B cell (primary cell): ENCODE results near the gene FLYWCH2. TPM values are rescaled to one million over a fixed set of nuclear protein-coding genes. Genes with fewer than 3 reads are reported as not detected.

ENCODE experiments used
- ATAC-seq: fragments of 200-7000 bp; cut with Tn5 transposase; one replicate; pipeline ENCODE4 v1.10.0; 2021; ENCODE audit warnings: low read depth, mild to moderate bottlenecking, moderate number of reproducible peaks, moderate library complexity
- CTCF ChIA-PET: fragments of 350-600 bp; sonication (Branson Sonifier 250); formaldehyde crosslinking; loops from one replicate; lab custom pipeline; 2021; ENCODE audit warnings: antibody characterized with exemption, inconsistent platforms; lab: Charles Lee
- POLR2A ChIA-PET: fragments of 350-600 bp; sonication (Branson Sonifier 250); formaldehyde crosslinking; loops from one replicate; lab custom pipeline; 2021; ENCODE audit warnings: antibody characterized with exemption; lab: Charles Lee
- DNase-seq: peaks from one replicate; pipeline ENCODE4 v3.0.0; 2013
- H2AFZ ChIP-seq: 2 replicates; pipeline ENCODE4 v1.6.1; 2012; ENCODE audit warnings: mild to moderate bottlenecking, low read depth, low read length; ENCODE audit not compliant: insufficient read depth, poor library complexity, severe bottlenecking
- H3K27ac ChIP-seq, 2 donors: 1 replicate in 1 of 2; 2 replicates in 1 of 2; pipeline ENCODE4 v1.5.1; 2012 to 2013; ENCODE audit warnings: low read length in 2 of 2, mild to moderate bottlenecking in 2 of 2, moderate library complexity in 1 of 2
- H3K27me3 ChIP-seq, 4 experiments: fragments of 200-600 bp in 1 of 4; sonication (generic) in 1 of 4; replicated peaks in 1 of 4; 1 replicate in 2 of 4; 2 replicates in 2 of 4; pipeline versions ENCODE4 v1.6.1 to v1.7.0; 2013 to 2016; ENCODE audit warnings: low read length in 3 of 4, mild to moderate bottlenecking in 2 of 4, mixed read lengths in 1 of 4, moderate library complexity in 1 of 4; ENCODE audit not compliant: insufficient read depth in 4 of 4, control insufficient read depth in 3 of 4; ENCODE audit errors: control extremely low read depth in 1 of 4
- H3K36me3 ChIP-seq, 2 experiments: replicated peaks in 1 of 2; 1 replicate in 1 of 2; 2 replicates in 1 of 2; pipeline versions ENCODE4 v1.6.1 to v1.7.1; 2013; ENCODE audit warnings: low read length in 1 of 2; ENCODE audit not compliant: insufficient read depth in 2 of 2, control insufficient read depth in 1 of 2; ENCODE audit errors: control extremely low read depth in 1 of 2, extremely low read depth in 1 of 2
- H3K4me1 ChIP-seq, 2 donors: fragments of 200-600 bp in 1 of 2; sonication (generic) in 1 of 2; 1 replicate in 1 of 2; 2 replicates in 1 of 2; pipeline versions ENCODE4 v1.5.1 to v1.6.1; 2013 to 2017; ENCODE audit warnings: low read length in 2 of 2; ENCODE audit not compliant: control insufficient read depth in 2 of 2, insufficient read depth in 2 of 2
- H3K4me2 ChIP-seq: replicated peaks from 2 replicates; pipeline ENCODE3; 2012; ENCODE audit warnings: mild to moderate bottlenecking, low read depth, low read length; ENCODE audit not compliant: poor library complexity, severe bottlenecking
- H3K4me3 ChIP-seq, 5 experiments: fragments of 200-600 bp in 1 of 5; sonication (generic) in 1 of 5; 1 replicate in 3 of 5; 2 replicates in 2 of 5; pipeline versions ENCODE4 v1.5.1 to v1.7.0; 2011 to 2016; ENCODE audit warnings: low read length in 4 of 5, mild to moderate bottlenecking in 4 of 5, low read depth in 2 of 5, control low read depth in 1 of 5, moderate library complexity in 1 of 5; ENCODE audit not compliant: insufficient read depth in 1 of 5; ENCODE audit errors: control extremely low read depth in 1 of 5, extremely low read depth in 1 of 5
- H3K79me2 ChIP-seq: fragments of 200-600 bp; sonication (generic); one replicate; pipeline ENCODE4 v1.6.0; 2016; ENCODE audit warnings: low read length; ENCODE audit not compliant: control insufficient read depth, insufficient read depth
- H3K9ac ChIP-seq: fragments of 200-600 bp; sonication (generic); 2 replicates; pipeline ENCODE4 v1.6.1; 2017; ENCODE audit warnings: mild to moderate bottlenecking, low read length, moderate library complexity
- H3K9me3 ChIP-seq, 3 donors: one replicate each; pipeline versions ENCODE4 v1.6.1 to v1.7.1; 2013; ENCODE audit warnings: low read length in 2 of 3; ENCODE audit not compliant: control insufficient read depth in 2 of 3, insufficient read depth in 1 of 3; ENCODE audit errors: control extremely low read depth in 1 of 3
- H4K20me1 ChIP-seq: 2 replicates; pipeline ENCODE4 v1.6.0; 2012; ENCODE audit warnings: mild to moderate bottlenecking, low read length; ENCODE audit not compliant: insufficient read depth, control insufficient read depth, poor library complexity, severe bottlenecking
- H3K27ac Mint-ChIP-seq: one replicate; pipeline ENCODE4 v1.8.0; 2021; ENCODE audit warnings: mixed read lengths
- H3K27me3 Mint-ChIP-seq: one replicate; pipeline ENCODE4 v1.8.0; 2021; ENCODE audit warnings: mixed read lengths
- H3K4me1 Mint-ChIP-seq: one replicate; pipeline ENCODE4 v1.8.0; 2021; ENCODE audit warnings: mixed read lengths
- H3K4me3 Mint-ChIP-seq: one replicate; pipeline ENCODE4 v1.8.0; 2021; ENCODE audit warnings: mixed read lengths
- H3K9me3 Mint-ChIP-seq: one replicate; pipeline ENCODE4 v1.8.0; 2022; ENCODE audit warnings: mixed read lengths; ENCODE audit not compliant: insufficient read depth
- EZH2 ChIP-seq: IDR thresholded peaks from 2 replicates; pipeline ENCODE4 v1.6.1; 2012; ENCODE audit warnings: borderline replicate concordance, low read depth, mild to moderate bottlenecking, moderate library complexity, low read length; ENCODE audit not compliant: insufficient read depth, poor library complexity, severe bottlenecking
- WGBS: methylation state at CpG from one replicate; pipeline ENCODE4 v1.1.5; 2013; ENCODE audit warnings: missing lambda C conversion rate; ENCODE audit not compliant: insufficient coverage; 5-methylcytosine and 5-hydroxymethylcytosine counted together
- intact Hi-C: fragments of 100-400 bp; cut with micrococcal nuclease; formaldehyde crosslinking; loops from one replicate; pipeline ENCODE4 v1.10.0; 2022
- polyA plus RNA-seq: library from polyadenylated mRNA; depleted of rRNA; stranded (reverse); fragments of >200 nt; gene quantifications from 2 replicates; pipeline ENCODE4 v1.2.3, GENCODE V29; 2012
- total RNA-seq, 2 donors: library from RNA; stranded (reverse); fragments of 120-200 nt in 1 of 2; gene quantifications; 1 replicate in 1 of 2; 2 replicates in 1 of 2; pipeline versions ENCODE4 v1.2.3 to v1.2.4, GENCODE V29; 2013 to 2022
- TF ChIP-seq, protein P1 (sequence below): fragments of 200-600 bp; IDR thresholded peaks from one replicate; pipeline ENCODE4 v1.8.0; 2022; ENCODE audit warnings: antibody characterized with exemption, mild to moderate bottlenecking

The FLYWCH2 gene
- total and polyA plus RNA-seq, 2 donors (not counting 1 experiment from before 2014, with no cell fraction given): 22.3 to 24.1 TPM

DNA sequence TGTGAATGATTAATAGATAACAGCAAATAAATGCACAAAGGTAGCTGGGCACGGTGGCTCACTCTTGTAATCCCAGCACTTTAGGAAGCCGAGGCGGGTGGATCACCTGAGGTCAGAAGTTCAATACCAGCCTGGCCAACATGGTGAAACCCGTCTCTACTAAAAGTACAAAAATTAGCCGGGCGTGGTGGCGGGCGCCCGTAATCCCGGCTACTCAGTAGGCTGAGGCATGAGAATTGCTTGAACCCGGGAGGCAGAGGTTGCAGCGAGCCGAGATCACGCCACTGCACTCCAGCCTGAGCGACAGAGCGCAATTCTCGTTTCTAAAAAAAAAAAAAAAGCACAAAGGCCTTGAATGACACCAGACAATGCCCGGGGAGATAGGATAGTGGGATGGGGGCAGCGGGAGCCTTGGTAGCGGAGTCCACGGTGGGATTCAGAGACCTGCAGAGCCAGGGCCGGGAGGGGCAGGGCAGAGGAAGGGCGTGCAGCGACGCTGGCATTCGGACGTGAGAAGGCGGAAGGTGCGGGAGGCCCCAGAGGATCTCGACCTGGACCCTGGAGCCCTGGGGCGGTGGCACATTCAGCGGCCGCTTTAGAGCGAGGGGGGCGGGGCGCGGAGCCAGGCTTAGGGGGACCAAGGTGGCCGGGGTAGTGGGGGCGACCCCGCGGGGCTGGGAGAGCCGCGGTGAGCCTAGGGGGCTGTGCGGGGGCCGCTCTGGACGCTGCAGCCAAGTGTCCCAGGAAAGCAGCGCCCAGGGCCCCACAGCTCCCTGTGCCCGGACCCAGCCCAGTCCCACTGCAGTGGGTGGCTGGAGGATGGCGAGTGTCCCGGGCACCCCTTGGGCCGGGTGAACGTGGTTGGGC is 999 bp upstream of the FLYWCH2 start:
- TF ChIP-seq, protein P1, sequence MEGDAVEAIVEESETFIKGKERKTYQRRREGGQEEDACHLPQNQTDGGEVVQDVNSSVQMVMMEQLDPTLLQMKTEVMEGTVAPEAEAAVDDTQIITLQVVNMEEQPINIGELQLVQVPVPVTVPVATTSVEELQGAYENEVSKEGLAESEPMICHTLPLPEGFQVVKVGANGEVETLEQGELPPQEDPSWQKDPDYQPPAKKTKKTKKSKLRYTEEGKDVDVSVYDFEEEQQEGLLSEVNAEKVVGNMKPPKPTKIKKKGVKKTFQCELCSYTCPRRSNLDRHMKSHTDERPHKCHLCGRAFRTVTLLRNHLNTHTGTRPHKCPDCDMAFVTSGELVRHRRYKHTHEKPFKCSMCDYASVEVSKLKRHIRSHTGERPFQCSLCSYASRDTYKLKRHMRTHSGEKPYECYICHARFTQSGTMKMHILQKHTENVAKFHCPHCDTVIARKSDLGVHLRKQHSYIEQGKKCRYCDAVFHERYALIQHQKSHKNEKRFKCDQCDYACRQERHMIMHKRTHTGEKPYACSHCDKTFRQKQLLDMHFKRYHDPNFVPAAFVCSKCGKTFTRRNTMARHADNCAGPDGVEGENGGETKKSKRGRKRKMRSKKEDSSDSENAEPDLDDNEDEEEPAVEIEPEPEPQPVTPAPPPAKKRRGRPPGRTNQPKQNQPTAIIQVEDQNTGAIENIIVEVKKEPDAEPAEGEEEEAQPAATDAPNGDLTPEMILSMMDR: no peak
- TF ChIP-seq EZH2: no peak
- ChIA-PET CTCF (interaction anchor here (1.1 to 2.9 kb wide), 10 partner anchors 10 to 1594 kb away, joined by 3 to 22 read pairs (median 8); partner anchors contain the start of genes FLYWCH1 and HMOX2), POLR2A (interaction anchor here (0.5 to 2.0 kb wide), 11 partner anchors 9 to 917 kb away, joined by 3 to 18 read pairs (median 5); partner anchors contain the start of genes FLYWCH1 and RPS2)
- Histone ChIP-seq H3K4me2 (peak overlapping the region; percentile 92), H2AFZ (peak overlapping the region; percentile 99), H3K9ac (peak overlapping the region; percentile 79), H3K4me3 (peak overlapping the region; percentile 64 to 85 (median 77)), H3K27ac (peak overlapping the region; percentile 86 to 89), H3K27me3 (peaks cover 0 to 2% (median 0%) of the 10 kb centered on the region in 4 experiments), H3K9me3 (peaks cover 0 to 7% (median 0%) of the 10 kb centered on the region in 3 donors), H3K4me1 (peaks cover 6 to 14% of the 10 kb centered on the region in 2 donors), H3K36me3 (no peaks in the 10 kb centered on the region), H4K20me1 (no peaks in the 10 kb centered on the region), H3K79me2 (peaks cover 10% of the 10 kb centered on the region)
- intact Hi-C loops: loop anchor here (1.0 to 5.0 kb wide), 8 partner anchors 14 to 240 kb away; partner anchors contain the start of genes PKMYT1 and SRRM2
- ATAC-seq (no peak), DNase-seq (no peak)
- no peaks in the 10 kb centered on the region for H3K27me3 Mint-ChIP-seq
- peak overlapping the region; percentile 97 for H3K4me3 Mint-ChIP-seq
- H3K9me3 Mint-ChIP-seq: no peaks in the 10 kb centered on the region
- peak overlapping the region; percentile 98 for H3K27ac Mint-ChIP-seq
- WGBS: 6% methylated on average over 50 of the region's 52 CpGs
- peaks cover 12% of the 10 kb centered on the region for H3K4me1 Mint-ChIP-seq
